Measurements from ENCODE around the gene SCLY. TPM values are rescaled to one million over a fixed set of nuclear protein-coding genes. Genes with fewer than 3 reads are reported as not detected.

SCLY gene
- total and polyA plus RNA-seq, 2 of the 8 experiments (the other 6 are each of a cell fraction or from before 2014, with no cell fraction given): 79.0 to 79.5 TPM

DNA sequence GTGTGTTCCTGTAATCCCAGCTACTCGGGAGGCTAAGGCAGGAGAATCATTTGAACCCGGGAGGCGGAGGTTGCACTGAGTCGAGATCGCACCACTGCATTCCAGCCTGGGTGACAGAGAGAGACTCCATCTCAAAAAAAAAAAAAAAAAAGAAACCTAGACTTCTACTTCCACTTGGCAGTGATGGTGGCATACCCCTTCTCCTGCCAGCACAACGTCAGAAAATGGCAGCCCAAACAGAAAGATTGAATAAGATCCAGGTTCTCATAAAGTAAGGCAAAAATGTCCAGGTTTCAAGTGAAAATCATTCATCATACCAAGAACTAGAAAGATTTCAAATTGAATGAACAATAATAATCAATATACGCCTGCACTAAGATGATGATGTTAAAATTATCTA, 24.0 kb downstream of the SCLY start:
- FAIRE-seq: no peak

More for the DNA sequence above, 24.0 kb downstream of the SCLY start:
- Histone ChIP-seq H4K8ac (ENCODE audit: extremely low read depth, insufficient read depth, low read length) (no peak overlapping the region), H2AFZ (ENCODE audit: low read length) (no peak overlapping the region), H2BK120ac (replicated peaks; ENCODE audit: low read depth, low read length) (no peak overlapping the region), H2BK12ac (ENCODE audit: low read depth, low read length) (no peak overlapping the region), H2BK20ac (ENCODE audit: low read length) (no peak overlapping the region), H3K9ac (replicated peaks in 1 of 4; ENCODE audit: extremely low read depth in 1 of 4, low read depth in 3 of 4, low read length in 3 of 4) (no peak overlapping the region), H4K5ac (ENCODE audit: insufficient read length, low read depth, low read length) (no peak overlapping the region), H3K18ac (ENCODE audit: extremely low read depth, low read length) (no peak overlapping the region), H4K91ac (replicated peaks; ENCODE audit: insufficient read length, low read length) (no peak overlapping the region), H2BK15ac (ENCODE audit: low read length) (no peak overlapping the region), H3K36me3 (ENCODE audit: control insufficient read depth in 2 of 4, insufficient read depth in 4 of 4, low read length in 3 of 4) (peaks cover 19 to 65% (median 46%) of the 10 kb centered on the region in 4 experiments), H3K4ac (replicated peaks; ENCODE audit: insufficient read length, low read depth, low read length) (no peak overlapping the region), H3K27me3 (replicated peaks in 1 of 4; ENCODE audit: control insufficient read depth in 3 of 4, extremely low read depth in 1 of 4, insufficient read depth in 3 of 4, low read length in 3 of 4) (no peaks in the 10 kb centered on the region), H3K56ac (replicated peaks; ENCODE audit: insufficient read length, low read depth, low read length) (no peak overlapping the region), H3K14ac (ENCODE audit: insufficient read length) (no peak overlapping the region), H3K23ac (ENCODE audit: insufficient read length) (no peak overlapping the region), H3K79me1 (ENCODE audit: low read depth, low read length) (no peaks in the 10 kb centered on the region), H3K23me2 (ENCODE audit: low read depth, low read length) (no peaks in the 10 kb centered on the region), H3K4me3 (ENCODE audit: extremely low read depth in 1 of 4, insufficient read depth in 2 of 4, low read depth in 3 of 4, low read length in 4 of 4) (no peak overlapping the region), H3K79me2 (ENCODE audit: control insufficient read depth in 1 of 2, insufficient read depth in 2 of 2, low read length in 2 of 2) (peaks cover 0 to 3% of the 10 kb centered on the region in 2 experiments; a peak in 1 of 4 replicates), H3K27ac (ENCODE audit: low read depth, low read length) (no peak overlapping the region), H3K4me2 (ENCODE audit: insufficient read depth in 1 of 2, low read depth in 2 of 2, low read length in 2 of 2) (no peak overlapping the region), H3K9me3 (ENCODE audit: insufficient read depth in 2 of 2, low read depth in 1 of 2, low read length in 1 of 2) (no peaks in the 10 kb centered on the region), H4K20me1 (replicated peaks in 1 of 2; ENCODE audit: control insufficient read depth in 1 of 2, insufficient read depth in 2 of 2, low read length in 2 of 2) (peaks cover 6 to 10% of the 10 kb centered on the region in 2 experiments), H2AK5ac (ENCODE audit: low read depth, low read length) (no peak overlapping the region), H3K4me1 (replicated peaks in 1 of 4; ENCODE audit: control insufficient read depth in 3 of 4, insufficient read depth in 4 of 4, low read length in 3 of 4) (no peaks in the 10 kb centered on the region), H2BK5ac (ENCODE audit: low read depth, low read length) (no peak overlapping the region)
- CTCF ChIA-PET (ENCODE audit: partially characterized antibody): no interaction called here
- WGBS, 2 experiments (ENCODE audit: extremely low coverage in 1 of 2, insufficient coverage in 1 of 2, insufficient read length in 1 of 2, insufficient replicate concordance in 2 of 2, low coverage in 1 of 2, low lambda C conversion rate in 2 of 2, missing lambda C conversion rate in 1 of 2): 84% methylated on average over 2 of the region's 7 CpGs; no CpG with 5 or more reads in 1 of the 2 experiments
- no peak for DNase-seq (ENCODE audit: low read depth in 1 of 2, low spot score in 2 of 2)
- POLR2A ChIA-PET (ENCODE audit: partially characterized antibody): interaction anchor here (1.2 kb wide), 1 partner anchor 9 kb away, joined by 4 read pairs; no protein-coding TSS in a partner anchor
- TF ChIP-seq JUN (IDR thresholded peaks at IDR 0.05; ENCODE audit: low read depth, low read length) (no peak), SIN3A (conservative IDR thresholded peaks at IDR 0.05 in 1 of 2, IDR thresholded peaks at IDR 0.05 in 1 of 2; ENCODE audit: low read depth in 1 of 2, low read length in 2 of 2) (no peak), CTBP2 (IDR thresholded peaks at IDR 0.05; ENCODE audit: borderline replicate concordance, insufficient read depth, insufficient read length, low read length) (no peak), POLR2A (IDR thresholded peaks at IDR 0.05; ENCODE audit: control extremely low read depth in 1 of 2, low read depth in 2 of 2, low read length in 2 of 2) (no peak), BCL11A (IDR thresholded peaks at IDR 0.05; ENCODE audit: low read depth in 2 of 2, low read length in 2 of 2) (no peak), SRF (IDR thresholded peaks at IDR 0.05; ENCODE audit: low read depth, low read length) (no peak), TAF7 (optimal IDR thresholded peaks at IDR 0.05; ENCODE audit: borderline replicate concordance, low read depth, low read length) (no peak), RNF2 (IDR thresholded peaks at IDR 0.05; ENCODE audit: borderline replicate concordance, low read depth, low read length, missing control alignments, poor library complexity, severe bottlenecking) (no peak), JUND (IDR thresholded peaks at IDR 0.05; ENCODE audit: low read length) (no peak)
